HG02610 (cell line): ENCODE results near the gene HNRNPF.
"Not testable (repeated sequence)": the region's sequence is repeated elsewhere in the genome, so short reads cannot be mapped to it uniquely, and the experiment has no call there.

Source experiments
- ATAC-seq: cut with Tn5 transposase; IDR thresholded peaks from one replicate; pipeline ENCODE4 v1.9.1; 2021; ENCODE audit warnings: mild to moderate bottlenecking, moderate library complexity; ENCODE audit not compliant: unreplicated experiment

The HNRNPF gene

GRCh38 chr10:43408710-43409384, at the start of gene HNRNPF:
HNRNPF (minus strand) TSS chr10:43409186; CDS start chr10:43387884, 21,302 bp downstream.
- peak; percentile 69 for ATAC-seq

GRCh38 chr10:43458227-43458626, 49.2 kb upstream of the HNRNPF start:
- no peak for ATAC-seq

- not testable (repeated sequence) for ATAC-seq
Measured at GRCh38 chr10:43456561-43456960, 47.6 kb upstream of the HNRNPF start.

- not testable (repeated sequence) for ATAC-seq
Measured at GRCh38 chr10:43454025-43454424, 45.0 kb upstream of the HNRNPF start.

- peak; percentile 31 for ATAC-seq
Measured at GRCh38 chr10:43453266-43453831, 44.4 kb upstream of the HNRNPF start.

- no peak for ATAC-seq
Measured at GRCh38 chr10:43452356-43452914, 43.4 kb upstream of the HNRNPF start.

- ATAC-seq = no peak
Measured at GRCh38 chr10:43448742-43449141, 39.8 kb upstream of the HNRNPF start.

- ATAC-seq = not testable (repeated sequence)
Measured at GRCh38 chr10:43446219-43447017, 37.4 kb upstream of the HNRNPF start.

- no peak for ATAC-seq
Measured at GRCh38 chr10:43444897-43445466, 36.0 kb upstream of the HNRNPF start.

- no peak for ATAC-seq
Measured at GRCh38 chr10:43444323-43444722, 35.3 kb upstream of the HNRNPF start.

- no peak for ATAC-seq
Measured at GRCh38 chr10:43440463-43441134, 31.6 kb upstream of the HNRNPF start.

GRCh38 chr10:43437141-43437870, 28.3 kb upstream of the HNRNPF start:
- no peak for ATAC-seq

GRCh38 chr10:43436291-43437140, 27.5 kb upstream of the HNRNPF start, which contains the start of gene ZNF487:
ZNF487 (plus strand) TSS chr10:43437111; CDS start chr10:43475814, 38,703 bp downstream.
- ATAC-seq = peak; percentile 96

- ATAC-seq = no peak
Measured at GRCh38 chr10:43430926-43431663, 22.1 kb upstream of the HNRNPF start.

- peak; percentile 74 for ATAC-seq
Measured at GRCh38 chr10:43427166-43427825, 18.3 kb upstream of the HNRNPF start.

GRCh38 chr10:43426476-43426875, 17.5 kb upstream of the HNRNPF start:
- not testable (repeated sequence) for ATAC-seq

- no peak for ATAC-seq
Measured at GRCh38 chr10:43424416-43424815, 15.4 kb upstream of the HNRNPF start.

GRCh38 chr10:43421944-43422343, 13.0 kb upstream of the HNRNPF start:
- not testable (repeated sequence) for ATAC-seq
